Endothelial cell of umbilical vein (primary cell): ENCODE results near the gene SLC28A2.
"Not testable (repeated sequence)": the region's sequence is repeated elsewhere in the genome, so short reads cannot be mapped to it uniquely, and the experiment has no call there.

Source experiments
- EZH2 ChIP-seq: IDR thresholded peaks from 2 replicates; pipeline ENCODE4 v1.6.1; 2012; ENCODE audit warnings: borderline replicate concordance, low read depth, mild to moderate bottlenecking, moderate library complexity, low read length, inconsistent platforms; ENCODE audit not compliant: severe bottlenecking
- MAX ChIP-seq: IDR thresholded peaks from 2 replicates; pipeline ENCODE4 v1.6.1; 2011; ENCODE audit not compliant: insufficient read depth, insufficient read length
- POLR2A ChIP-seq: IDR thresholded peaks from 2 replicates; pipeline ENCODE4 v1.6.1; 2012; ENCODE audit warnings: low read depth, mild to moderate bottlenecking, control low read depth, low read length
- POLR2AphosphoS5 ChIP-seq: IDR thresholded peaks from 2 replicates; pipeline ENCODE4 v1.6.1; 2012; ENCODE audit warnings: low read depth, mild to moderate bottlenecking, control low read depth, low read length, moderate library complexity; ENCODE audit not compliant: insufficient read depth
- TF ChIP-seq, protein P1 (sequence below), 2 donors: IDR thresholded peaks; 1 replicate in 1 of 2; 2 replicates in 1 of 2; pipeline ENCODE4 v1.5.1; 2011; ENCODE audit warnings: low read length in 2 of 2, mild to moderate bottlenecking in 2 of 2, moderate library complexity in 2 of 2, control low read depth in 1 of 2, inconsistent platforms in 1 of 2, low read depth in 1 of 2; ENCODE audit not compliant: insufficient read depth in 1 of 2; ENCODE audit errors: extremely low read depth in 1 of 2

DNA sequence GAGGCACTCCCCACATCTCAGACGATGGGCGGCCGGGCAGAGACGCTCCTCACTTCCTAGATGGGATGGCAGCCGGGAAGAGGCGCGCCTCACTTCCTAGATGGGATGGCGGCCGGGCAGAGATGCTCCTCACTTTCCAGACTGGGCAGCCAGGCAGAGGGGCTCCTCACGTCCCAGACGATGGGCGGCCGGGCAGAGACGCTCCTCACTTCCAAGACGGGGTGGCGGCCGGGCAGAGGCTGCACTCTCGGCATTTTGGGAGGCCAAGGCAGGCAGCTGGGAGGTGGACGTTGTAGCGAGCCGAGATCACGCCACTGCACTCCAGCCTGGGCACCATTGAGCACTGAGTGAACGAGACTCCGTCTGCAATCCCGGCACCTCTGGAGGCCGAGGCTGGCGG lies 41.3 kb downstream of the SLC28A2 start:
- TF ChIP-seq EZH2, POLR2A, MAX, POLR2AphosphoS5: not testable (repeated sequence)
- TF ChIP-seq, protein P1, sequence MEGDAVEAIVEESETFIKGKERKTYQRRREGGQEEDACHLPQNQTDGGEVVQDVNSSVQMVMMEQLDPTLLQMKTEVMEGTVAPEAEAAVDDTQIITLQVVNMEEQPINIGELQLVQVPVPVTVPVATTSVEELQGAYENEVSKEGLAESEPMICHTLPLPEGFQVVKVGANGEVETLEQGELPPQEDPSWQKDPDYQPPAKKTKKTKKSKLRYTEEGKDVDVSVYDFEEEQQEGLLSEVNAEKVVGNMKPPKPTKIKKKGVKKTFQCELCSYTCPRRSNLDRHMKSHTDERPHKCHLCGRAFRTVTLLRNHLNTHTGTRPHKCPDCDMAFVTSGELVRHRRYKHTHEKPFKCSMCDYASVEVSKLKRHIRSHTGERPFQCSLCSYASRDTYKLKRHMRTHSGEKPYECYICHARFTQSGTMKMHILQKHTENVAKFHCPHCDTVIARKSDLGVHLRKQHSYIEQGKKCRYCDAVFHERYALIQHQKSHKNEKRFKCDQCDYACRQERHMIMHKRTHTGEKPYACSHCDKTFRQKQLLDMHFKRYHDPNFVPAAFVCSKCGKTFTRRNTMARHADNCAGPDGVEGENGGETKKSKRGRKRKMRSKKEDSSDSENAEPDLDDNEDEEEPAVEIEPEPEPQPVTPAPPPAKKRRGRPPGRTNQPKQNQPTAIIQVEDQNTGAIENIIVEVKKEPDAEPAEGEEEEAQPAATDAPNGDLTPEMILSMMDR (IDR thresholded peaks at IDR 0.05; ENCODE audit: extremely low read depth in 1 of 2, insufficient read depth in 1 of 2, low read depth in 1 of 2, low read length in 2 of 2), result not testable (repeated sequence)
